Right atrium auricular region (tissue), 2 donors: Measurements from ENCODE around the gene OR52M1. TPM values are rescaled to one million over a fixed set of nuclear protein-coding genes. Genes with fewer than 3 reads are reported as not detected.

Experiments
- DNase-seq: peaks from one replicate; pipeline ENCODE4 v3.0.0-alpha.2; 2019; ENCODE audit warnings: low spot score
- H3K27ac ChIP-seq, 2 donors: fragments of 200-600 bp; sonication (generic); 1 replicate in 1 of 2; 2 replicates in 1 of 2; pipeline ENCODE4 v1.5.1; 2016 to 2019
- H3K27me3 ChIP-seq, 2 donors: fragments of 200-600 bp; sonication (generic); one replicate each; pipeline versions ENCODE4 v1.5.1 to v1.6.0; 2017 to 2019
- H3K36me3 ChIP-seq: fragments of 200-600 bp; sonication (generic); one replicate; pipeline ENCODE4 v1.5.1; 2016
- H3K4me1 ChIP-seq, 2 donors: fragments of 200-600 bp; sonication (generic); one replicate each; pipeline versions ENCODE4 v1.5.1 to v1.6.0; 2017 to 2019
- H3K4me3 ChIP-seq, 2 donors: fragments of 200-600 bp; sonication (generic); 1 replicate in 1 of 2; 2 replicates in 1 of 2; pipeline ENCODE4 v1.5.1; 2017 to 2019; ENCODE audit warnings: mild to moderate bottlenecking in 1 of 2, moderate library complexity in 1 of 2
- H3K9me3 ChIP-seq, 2 donors: fragments of 200-600 bp; sonication (generic); one replicate each; pipeline ENCODE4 v1.5.1; 2019
- total RNA-seq, 2 donors: library from RNA; depleted of rRNA; stranded (reverse); fragments of >200 nt; gene quantifications; one replicate each; pipeline ENCODE4 v1.1.0, GENCODE V29; 2016
- TF ChIP-seq, protein P1 (sequence below), 2 donors: fragments of 200-600 bp; sonication (generic); IDR thresholded peaks; one replicate each; pipeline ENCODE4 v1.5.1; 2019; ENCODE audit warnings: antibody characterized with exemption in 2 of 2

OR52M1 gene
- total RNA-seq, 2 donors from 2014 or later = not detected

DNA sequence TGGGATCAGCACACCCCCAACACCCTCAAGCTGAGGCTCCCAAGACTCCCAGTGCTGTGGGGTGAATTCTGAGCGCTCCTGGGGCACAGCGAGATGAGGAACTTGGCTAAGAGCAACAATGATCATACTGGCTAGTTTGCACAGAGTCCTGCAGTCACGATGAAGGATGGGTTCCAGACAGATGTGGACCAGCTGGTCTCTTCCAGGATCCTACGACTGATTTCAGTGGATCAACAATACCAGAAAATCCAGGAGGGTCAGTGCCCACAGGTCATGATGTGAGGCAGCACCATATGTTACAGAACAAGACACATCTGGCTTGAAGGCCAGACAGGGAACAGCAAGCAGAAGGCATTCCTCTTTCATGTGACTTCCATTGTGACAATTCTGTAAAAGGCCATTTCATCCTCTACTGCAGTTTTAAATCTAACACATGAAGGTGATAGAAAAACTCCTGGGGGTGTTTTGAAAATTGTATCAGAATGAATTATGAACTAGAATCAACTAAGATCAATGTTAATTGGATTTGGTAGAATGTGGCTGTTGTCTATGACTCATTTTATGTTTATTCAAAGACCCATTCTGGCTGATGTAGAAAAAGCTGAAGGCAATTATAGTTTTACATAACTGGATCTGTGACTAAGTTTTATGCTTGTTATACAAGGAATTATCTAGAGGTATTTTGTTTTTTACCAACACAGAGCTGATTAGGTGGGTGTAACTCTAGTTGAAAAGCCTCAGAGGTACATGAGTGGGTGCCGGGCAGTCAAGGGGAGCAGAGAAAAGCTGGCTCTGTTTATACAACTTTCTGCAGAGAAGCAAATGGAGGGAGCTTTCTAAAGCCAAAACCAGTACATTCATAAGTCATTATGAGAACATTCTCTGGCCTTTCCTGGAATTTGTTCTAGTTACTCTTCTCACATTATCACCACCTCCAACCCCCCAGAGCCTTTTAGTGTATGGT lies 33.4 kb upstream of the OR52M1 start:
- Histone ChIP-seq H3K4me1 (no peaks in the 10 kb centered on the region), H3K9me3 (no peaks in the 10 kb centered on the region), H3K4me3 (no peak overlapping the region), H3K36me3 (no peaks in the 10 kb centered on the region), H3K27me3 (no peaks in the 10 kb centered on the region), H3K27ac (no peak overlapping the region)
- DNase-seq = no peak
- TF ChIP-seq, protein P1, sequence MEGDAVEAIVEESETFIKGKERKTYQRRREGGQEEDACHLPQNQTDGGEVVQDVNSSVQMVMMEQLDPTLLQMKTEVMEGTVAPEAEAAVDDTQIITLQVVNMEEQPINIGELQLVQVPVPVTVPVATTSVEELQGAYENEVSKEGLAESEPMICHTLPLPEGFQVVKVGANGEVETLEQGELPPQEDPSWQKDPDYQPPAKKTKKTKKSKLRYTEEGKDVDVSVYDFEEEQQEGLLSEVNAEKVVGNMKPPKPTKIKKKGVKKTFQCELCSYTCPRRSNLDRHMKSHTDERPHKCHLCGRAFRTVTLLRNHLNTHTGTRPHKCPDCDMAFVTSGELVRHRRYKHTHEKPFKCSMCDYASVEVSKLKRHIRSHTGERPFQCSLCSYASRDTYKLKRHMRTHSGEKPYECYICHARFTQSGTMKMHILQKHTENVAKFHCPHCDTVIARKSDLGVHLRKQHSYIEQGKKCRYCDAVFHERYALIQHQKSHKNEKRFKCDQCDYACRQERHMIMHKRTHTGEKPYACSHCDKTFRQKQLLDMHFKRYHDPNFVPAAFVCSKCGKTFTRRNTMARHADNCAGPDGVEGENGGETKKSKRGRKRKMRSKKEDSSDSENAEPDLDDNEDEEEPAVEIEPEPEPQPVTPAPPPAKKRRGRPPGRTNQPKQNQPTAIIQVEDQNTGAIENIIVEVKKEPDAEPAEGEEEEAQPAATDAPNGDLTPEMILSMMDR (IDR thresholded peaks at IDR 0.05) = no peak

DNA sequence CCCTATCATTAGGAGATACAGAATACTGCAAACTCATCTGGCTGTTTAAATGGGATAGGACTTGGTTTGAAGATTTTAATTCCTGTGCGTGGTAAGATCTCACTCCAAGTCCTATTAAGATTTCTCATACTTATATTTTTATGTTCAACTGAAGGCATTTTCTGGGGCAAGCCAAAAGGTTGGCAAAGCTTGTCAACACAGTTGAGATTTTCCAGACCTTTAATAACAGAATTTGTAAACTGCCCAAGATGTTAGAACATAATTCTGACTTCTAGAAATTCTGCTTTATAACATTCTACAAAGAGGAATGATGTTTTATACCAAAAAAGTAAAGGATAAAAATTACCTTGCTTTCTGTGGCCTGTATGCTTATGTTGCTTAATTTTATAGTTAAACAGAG lies 30.8 kb upstream of the OR52M1 start:
- Histone ChIP-seq H3K36me3 (no peaks in the 10 kb centered on the region), H3K27me3 (no peaks in the 10 kb centered on the region), H3K4me1 (no peaks in the 10 kb centered on the region), H3K27ac (no peak overlapping the region), H3K9me3 (no peaks in the 10 kb centered on the region), H3K4me3 (no peak overlapping the region)
- TF ChIP-seq, protein P1 (IDR thresholded peaks at IDR 0.05) = no peak
- no peak for DNase-seq

DNA sequence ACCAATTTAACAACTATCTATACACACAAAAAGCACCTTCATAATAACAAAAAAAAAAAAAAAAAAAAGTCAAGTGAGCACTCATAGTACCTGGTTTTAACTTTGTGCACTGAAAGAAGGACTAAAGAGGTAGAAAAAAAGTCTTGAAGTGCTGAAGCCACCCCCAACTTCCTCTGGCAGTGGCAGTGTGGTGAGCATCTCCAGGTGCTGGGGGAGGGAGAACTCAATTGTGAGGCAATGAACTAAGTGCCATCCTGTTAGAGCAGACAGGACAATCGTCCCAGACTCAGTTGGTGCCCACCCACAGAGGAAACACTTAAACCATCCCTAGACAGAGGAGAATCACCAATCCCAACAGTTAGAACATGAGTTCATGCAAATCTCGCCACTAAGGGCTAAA lies 22.7 kb upstream of the OR52M1 start:
- H3K4me3 ChIP-seq = no peak overlapping the region
- H3K36me3 ChIP-seq = no peaks in the 10 kb centered on the region
- H3K27me3 ChIP-seq = no peaks in the 10 kb centered on the region
- no peak for DNase-seq
- no peak overlapping the region for H3K27ac ChIP-seq
- no peaks in the 10 kb centered on the region for H3K9me3 ChIP-seq
- TF ChIP-seq, protein P1 (IDR thresholded peaks at IDR 0.05) = no peak
- no peaks in the 10 kb centered on the region for H3K4me1 ChIP-seq

DNA sequence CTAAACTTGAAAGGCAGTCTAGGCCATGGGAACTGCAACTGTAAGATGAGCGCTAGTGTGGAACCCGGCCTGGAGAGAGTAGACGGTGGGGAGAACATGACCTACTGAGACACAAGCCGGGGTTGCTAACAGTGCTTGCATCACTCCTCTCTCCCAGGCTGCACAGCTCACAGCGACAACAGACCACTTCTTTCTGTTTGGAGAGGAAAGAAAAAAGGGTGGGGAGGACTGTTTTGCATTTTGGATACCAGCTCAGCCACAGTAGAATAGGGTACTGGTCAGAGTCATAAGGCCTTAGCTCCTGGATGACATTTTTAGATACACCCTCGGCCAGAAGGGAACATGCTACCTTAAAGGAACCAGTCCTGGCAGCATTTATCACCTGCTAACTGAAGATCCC lies 22.2 kb upstream of the OR52M1 start:
- H3K27ac ChIP-seq = no peak overlapping the region
- no peaks in the 10 kb centered on the region for H3K9me3 ChIP-seq
- no peaks in the 10 kb centered on the region for H3K4me1 ChIP-seq
- TF ChIP-seq, protein P1 (IDR thresholded peaks at IDR 0.05) = no peak
- H3K36me3 ChIP-seq = no peaks in the 10 kb centered on the region
- no peak for DNase-seq
- no peak overlapping the region for H3K4me3 ChIP-seq
- H3K27me3 ChIP-seq = no peaks in the 10 kb centered on the region

DNA sequence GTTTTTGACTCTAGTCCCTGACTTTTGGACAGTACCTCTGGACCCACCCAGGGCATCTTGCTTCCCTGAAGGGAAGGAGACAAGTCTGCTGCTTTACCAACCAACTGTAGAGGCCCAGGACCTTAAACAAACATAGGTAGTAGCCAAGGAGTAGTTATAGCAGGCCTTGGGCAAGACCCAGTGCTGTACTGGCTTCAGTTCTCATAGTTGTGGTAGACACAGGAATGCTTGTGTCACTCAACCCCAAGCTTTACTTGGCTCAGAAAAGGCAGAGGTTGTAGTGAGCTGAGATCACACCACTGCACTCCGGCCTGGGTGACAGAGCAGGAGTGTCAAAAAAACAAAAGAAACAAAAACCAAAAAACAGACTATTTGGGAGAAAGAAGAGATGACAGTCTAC lies 21.3 kb upstream of the OR52M1 start:
- no peaks in the 10 kb centered on the region for H3K4me1 ChIP-seq
- H3K27ac ChIP-seq = no peak overlapping the region
- H3K9me3 ChIP-seq = no peaks in the 10 kb centered on the region
- no peaks in the 10 kb centered on the region for H3K36me3 ChIP-seq
- TF ChIP-seq, protein P1 (IDR thresholded peaks at IDR 0.05) = no peak
- no peak for DNase-seq
- no peaks in the 10 kb centered on the region for H3K27me3 ChIP-seq
- H3K4me3 ChIP-seq = no peak overlapping the region
